Measurements from ENCODE around the gene NOSIP. TPM values are rescaled to one million over a fixed set of nuclear protein-coding genes. Genes with fewer than 3 reads are reported as not detected.

NOSIP gene
- polyA plus RNA-seq, 6 donors from 2014 or later = 89.5 to 136 (median 113) TPM

GRCh38 chr19:49591731-49592485 is 11.6 kb upstream of the NOSIP start:
- no peak for ATAC-seq (ENCODE audit: low read depth in 2 of 2)
- H3K4me3 Mint-ChIP-seq = peak overlapping the region; percentile 80 to 98 (median 92)

DNA sequence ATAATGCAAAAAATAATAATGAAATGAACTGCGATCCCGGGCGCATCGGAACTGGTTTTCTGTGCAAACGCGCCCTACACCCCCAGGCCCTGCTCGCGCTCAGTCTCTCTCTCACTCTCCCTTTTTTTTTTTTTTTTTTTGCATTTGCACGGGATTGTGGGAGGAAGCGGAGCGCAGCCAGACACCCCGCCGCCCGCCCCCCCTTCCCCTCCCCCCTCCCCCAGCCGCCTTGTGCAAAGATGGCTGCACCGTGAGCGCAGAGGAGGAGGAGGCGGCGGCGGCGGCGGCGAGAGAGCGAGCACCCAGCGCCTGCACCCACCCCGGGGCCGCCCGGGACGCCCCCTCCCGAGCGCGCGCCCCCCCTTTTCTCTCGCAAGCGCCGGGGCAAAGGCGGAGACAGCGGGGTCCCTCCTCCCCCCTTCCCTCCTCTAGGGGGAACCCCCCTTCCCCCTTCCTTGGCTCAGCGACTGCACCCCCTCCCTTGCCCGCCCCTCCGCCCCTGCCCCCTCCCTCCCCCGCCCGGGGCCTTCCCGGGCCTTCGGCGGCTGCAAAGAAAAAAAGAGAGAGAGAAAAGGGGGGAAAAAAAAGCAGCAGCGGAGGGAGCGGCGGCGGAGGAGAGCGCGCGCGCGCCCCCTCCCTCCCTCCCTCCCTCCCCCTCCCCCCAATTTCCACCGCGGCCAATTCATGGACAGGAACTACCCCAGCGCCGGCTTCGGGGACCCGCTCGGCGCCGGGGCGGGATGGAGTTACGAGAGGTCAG is 10.8 kb upstream of the NOSIP start, which contains the start of gene PRR12:
TSS of gene PRR12 (plus strand) at position 212 of the 760 bp plus-strand sequence. CDS start at position 685, 473 bp downstream.
- Mint-ChIP-seq H3K27ac (peak within 1 kb of the TSS; percentile 85 to 98 (median 97)), H3K4me1 (peaks cover 26 to 39% (median 38%) of the 10 kb centered on the region in 3 donors), H3K9me3 (no peaks in the 10 kb centered on the region), H3K36me3 (peaks cover 0 to 15% of the 10 kb centered on the region in 2 donors), H3K27me3 (no peaks in the 10 kb centered on the region), H3K4me3 (peak within 1 kb of the TSS; percentile 80 to 98 (median 94))
- ATAC-seq (ENCODE audit: low read depth in 2 of 2) (peak; percentile 25 to 28), DNase-seq (peak; percentile 74)

More at GRCh38 chr19:49591731-49592485, 11.6 kb upstream of the NOSIP start:
- H3K9me3 Mint-ChIP-seq = no peaks in the 10 kb centered on the region
- H3K27me3 Mint-ChIP-seq = no peaks in the 10 kb centered on the region
- H3K27ac Mint-ChIP-seq = peak overlapping the region in 5 of 6 donors; percentile 83 to 96 (median 85)
- H3K4me1 Mint-ChIP-seq = peaks cover 26 to 39% (median 38%) of the 10 kb centered on the region in 3 donors
- H3K36me3 Mint-ChIP-seq = peaks cover 0 to 15% of the 10 kb centered on the region in 2 donors
- peak; percentile 36 for DNase-seq

GRCh38 chr19:49590071-49590970 is 10.0 kb upstream of the NOSIP start:
- Mint-ChIP-seq H3K27ac (peak overlapping the region; percentile 85 to 98 (median 97)), H3K4me3 (peak overlapping the region; percentile 80 to 98 (median 94)), H3K36me3 (peaks cover 0 to 15% of the 10 kb centered on the region in 2 donors), H3K9me3 (no peaks in the 10 kb centered on the region), H3K27me3 (no peaks in the 10 kb centered on the region), H3K4me1 (peaks cover 26 to 39% (median 38%) of the 10 kb centered on the region in 3 donors)
- DNase-seq (peak; percentile 96), ATAC-seq (ENCODE audit: low read depth in 2 of 2) (peak; percentile 78)

DNA sequence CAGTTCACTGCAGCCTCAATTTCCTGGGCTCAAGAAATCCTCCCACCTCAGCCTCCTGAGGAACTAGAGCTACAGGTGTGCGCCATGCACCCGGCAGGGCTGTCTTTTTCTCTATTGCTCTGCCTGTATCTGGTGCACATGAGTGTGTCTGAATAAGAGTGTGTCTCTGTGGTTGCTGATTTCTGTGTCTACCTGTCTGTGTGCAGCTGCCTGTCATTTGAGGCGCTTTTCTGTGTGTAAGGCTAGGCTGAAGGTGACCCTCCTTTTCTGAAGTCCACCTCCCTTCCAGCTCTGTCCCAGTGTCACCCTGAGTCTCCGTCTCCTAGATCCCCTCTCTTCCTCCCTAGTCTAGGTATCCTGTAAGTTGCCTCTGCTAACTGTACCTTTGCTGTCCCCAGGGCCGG is 9.1 kb upstream of the NOSIP start:
- Mint-ChIP-seq H3K4me3 (peak overlapping the region in 5 of 8 donors; percentile 13 to 98 (median 80)), H3K4me1 (peaks cover 26 to 36% (median 36%) of the 10 kb centered on the region in 3 donors), H3K36me3 (peaks cover 0 to 12% of the 10 kb centered on the region in 2 donors), H3K9me3 (no peaks in the 10 kb centered on the region), H3K27me3 (no peaks in the 10 kb centered on the region), H3K27ac (peak overlapping the region in 4 of 6 donors; percentile 58 to 86 (median 82))
- DNase-seq (no peak), ATAC-seq (ENCODE audit: low read depth in 2 of 2) (no peak)

DNA sequence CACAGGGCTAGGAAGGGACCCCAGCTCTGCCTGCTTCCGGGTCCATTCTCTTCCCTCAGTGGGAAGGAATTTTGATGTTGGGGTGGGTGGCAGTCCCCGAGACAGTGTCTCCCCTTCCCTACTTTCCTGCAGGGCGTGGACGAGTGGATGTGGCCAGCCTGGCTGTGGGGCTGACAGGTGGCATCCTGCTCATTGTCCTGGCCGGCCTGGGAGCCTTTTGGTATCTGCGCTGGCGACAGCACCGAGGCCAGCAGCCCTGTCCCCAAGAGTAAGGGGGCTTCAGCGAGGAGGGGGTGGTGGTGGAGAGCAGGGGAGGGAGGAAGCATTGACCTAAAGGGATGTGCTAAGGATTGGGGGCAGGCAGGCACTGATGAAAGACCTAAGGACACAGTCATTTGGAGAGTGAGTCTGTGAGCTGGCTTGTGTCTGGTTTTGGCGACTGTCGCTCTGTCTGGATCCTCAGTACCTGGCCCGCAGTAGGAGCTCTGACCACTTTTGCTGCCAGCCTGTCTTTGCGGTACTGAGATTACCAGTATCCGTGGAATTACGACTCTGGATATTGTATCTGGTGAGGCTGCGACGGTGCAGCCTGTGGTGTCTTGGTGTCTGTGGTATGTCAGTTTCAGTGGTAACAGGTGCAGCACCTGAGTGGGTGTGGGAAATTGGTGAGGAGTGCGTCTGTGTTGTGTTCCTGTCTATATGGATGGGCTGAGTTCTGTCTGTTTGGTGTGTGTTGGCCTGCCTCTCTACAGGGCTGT is 8.2 kb upstream of the NOSIP start:
- Mint-ChIP-seq H3K4me1 (peaks cover 18 to 27% (median 27%) of the 10 kb centered on the region in 3 donors), H3K9me3 (no peaks in the 10 kb centered on the region), H3K4me3 (peak overlapping the region in 3 of 8 donors; percentile 1 to 56 (median 25)), H3K27me3 (no peaks in the 10 kb centered on the region), H3K27ac (peak overlapping the region in 4 of 6 donors; percentile 15 to 21 (median 18)), H3K36me3 (peaks cover 0 to 2% of the 10 kb centered on the region in 2 donors)
- ATAC-seq (ENCODE audit: low read depth in 2 of 2) = no peak
- DNase-seq = no peak

DNA sequence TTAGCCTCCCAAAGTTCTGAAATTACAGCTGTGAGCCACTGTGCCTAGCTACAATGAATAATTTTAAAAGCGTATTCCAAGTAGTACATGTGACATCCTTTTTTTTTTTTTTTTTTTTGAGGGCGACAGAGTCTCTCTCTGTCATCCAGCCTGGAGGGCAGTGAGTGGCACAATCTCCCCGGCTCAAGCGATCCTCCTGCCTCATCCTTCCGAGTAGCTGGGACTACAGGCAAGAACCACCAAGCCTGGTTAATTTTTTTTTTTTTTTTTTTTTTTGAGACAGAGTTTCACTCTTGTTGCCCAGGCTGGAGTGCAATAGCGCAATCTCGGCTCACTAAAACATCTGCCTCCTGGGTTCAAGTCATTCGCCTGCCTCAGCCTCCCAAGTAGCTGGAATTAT is 6.9 kb upstream of the NOSIP start:
- no peaks in the 10 kb centered on the region for H3K27me3 Mint-ChIP-seq
- peaks cover 5 to 14% (median 13%) of the 10 kb centered on the region in 3 donors for H3K4me1 Mint-ChIP-seq
- DNase-seq (no peak), ATAC-seq (ENCODE audit: low read depth in 2 of 2) (no peak)
- H3K4me3 Mint-ChIP-seq = no peak overlapping the region
- no peak overlapping the region for H3K27ac Mint-ChIP-seq
- H3K36me3 Mint-ChIP-seq = no peaks in the 10 kb centered on the region
- H3K9me3 Mint-ChIP-seq = no peaks in the 10 kb centered on the region

DNA sequence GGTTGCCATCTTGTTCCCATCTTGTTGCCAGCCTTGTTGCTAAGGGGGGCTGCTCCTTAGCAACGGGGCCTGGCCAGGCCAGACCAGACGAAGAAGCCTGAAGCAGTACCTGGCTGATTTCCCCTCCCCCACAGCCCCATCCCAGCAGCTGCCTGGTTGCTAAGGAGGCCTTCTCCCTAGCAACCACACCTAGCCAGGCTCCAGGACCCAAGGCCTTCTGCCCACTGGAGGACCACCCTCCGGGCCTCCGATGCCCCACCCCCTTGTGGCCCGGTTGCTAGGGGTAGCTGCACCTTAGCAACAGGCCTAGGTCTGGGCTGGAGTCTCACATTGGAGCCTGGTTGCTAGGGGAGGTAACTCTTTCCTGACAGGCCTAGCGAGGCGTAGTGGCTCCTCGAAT is 4.7 kb upstream of the NOSIP start:
- Mint-ChIP-seq H3K27ac (peak overlapping the region in 1 of 6 donors; percentile 15), H3K4me3 (no peak overlapping the region), H3K9me3 (no peaks in the 10 kb centered on the region), H3K4me1 (peaks cover 11 to 17% (median 15%) of the 10 kb centered on the region in 3 donors), H3K36me3 (no peaks in the 10 kb centered on the region), H3K27me3 (no peaks in the 10 kb centered on the region)
- DNase-seq = no peak
- ATAC-seq (ENCODE audit: low read depth in 2 of 2) = no peak

DNA sequence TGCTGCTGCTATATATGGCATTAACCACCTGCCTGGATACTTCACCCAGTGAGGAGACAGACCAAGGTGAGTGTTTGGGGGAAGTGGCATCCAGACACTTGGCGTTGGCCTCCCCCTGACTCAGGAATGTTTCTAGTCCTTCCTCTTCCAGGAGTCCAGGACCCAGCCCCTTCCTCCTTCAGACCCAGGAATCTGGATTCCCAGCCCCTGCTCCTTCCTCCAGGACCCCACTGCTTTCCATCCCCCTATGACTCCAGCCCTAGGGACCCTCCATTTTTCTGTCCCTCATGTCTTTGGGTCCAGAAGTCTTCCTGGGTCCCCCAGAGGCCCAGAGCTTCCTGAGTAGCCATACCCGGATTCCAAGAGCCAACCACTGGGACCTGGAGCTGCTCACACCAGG is 2.9 kb upstream of the NOSIP start:
- Mint-ChIP-seq H3K36me3 (no peaks in the 10 kb centered on the region), H3K4me1 (peaks cover 14 to 24% (median 22%) of the 10 kb centered on the region in 3 donors), H3K9me3 (no peaks in the 10 kb centered on the region), H3K27ac (no peak overlapping the region), H3K27me3 (no peaks in the 10 kb centered on the region), H3K4me3 (peak overlapping the region in 2 of 8 donors; percentile 15 to 42)
- DNase-seq (no peak), ATAC-seq (ENCODE audit: low read depth in 2 of 2) (no peak)

DNA sequence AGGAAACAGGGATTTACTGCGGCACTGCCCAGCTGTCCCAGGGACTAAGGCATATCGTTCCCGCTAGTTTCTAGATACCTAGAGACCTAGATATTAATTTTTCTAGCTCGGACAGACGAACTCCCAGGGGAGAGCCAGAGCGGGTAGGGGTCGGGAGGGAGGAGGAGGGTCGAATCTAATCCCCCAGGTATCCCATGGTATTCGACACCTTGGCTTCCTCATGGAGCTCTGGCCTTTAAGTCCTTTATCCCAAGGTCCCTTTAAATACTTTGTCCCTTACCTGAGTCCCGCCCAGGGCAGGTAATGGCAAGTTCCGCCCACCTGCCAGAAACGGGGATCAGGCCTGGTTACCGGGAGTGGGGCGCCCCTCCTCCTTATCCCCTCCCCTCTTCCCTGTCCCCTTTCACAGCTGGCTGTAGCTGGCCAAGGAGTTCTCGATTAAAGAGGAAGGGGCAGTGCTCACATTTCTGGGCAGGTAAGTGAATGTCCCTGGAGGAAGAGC is 702 bp upstream of the NOSIP start, which contains the start of gene PRRG2:
TSS of gene PRRG2 (plus strand) at position 310 of the 502 bp plus-strand sequence. CDS start 1,904 bp downstream, outside the sequence.
- Mint-ChIP-seq H3K36me3 (no peaks in the 10 kb centered on the region), H3K4me1 (peaks cover 17 to 34% (median 30%) of the 10 kb centered on the region in 3 donors), H3K27me3 (no peaks in the 10 kb centered on the region), H3K9me3 (no peaks in the 10 kb centered on the region), H3K4me3 (peak within 1 kb of the TSS; percentile 88 to 99 (median 94)), H3K27ac (peak within 1 kb of the TSS; percentile 84 to 97 (median 92))
- ATAC-seq (ENCODE audit: low read depth in 2 of 2) (no peak), DNase-seq (no peak)

DNA sequence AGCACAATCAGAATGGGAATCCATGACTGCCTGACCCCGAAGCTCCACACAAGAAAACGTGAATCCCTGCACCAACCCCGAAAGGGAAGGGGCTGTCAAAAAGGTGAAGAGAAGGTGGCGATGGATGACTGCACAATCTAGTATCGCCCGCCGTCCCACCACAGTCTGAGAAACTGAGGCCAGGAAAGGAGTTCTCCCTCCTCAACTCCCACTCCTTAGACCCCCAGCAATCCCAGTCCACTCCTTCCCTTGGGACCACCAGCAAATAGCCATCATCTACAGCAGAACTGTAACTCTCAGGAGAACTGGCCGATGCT is 451 bp downstream of the NOSIP start:
- Mint-ChIP-seq H3K36me3 (no peaks in the 10 kb centered on the region), H3K4me1 (peaks cover 17 to 34% (median 30%) of the 10 kb centered on the region in 3 donors), H3K27me3 (no peaks in the 10 kb centered on the region), H3K9me3 (no peaks in the 10 kb centered on the region), H3K4me3 (peak overlapping the region; percentile 88 to 99 (median 94)), H3K27ac (peak overlapping the region in 5 of 6 donors; percentile 15 to 97 (median 91))
- no peak for DNase-seq
- ATAC-seq (ENCODE audit: low read depth in 2 of 2) = no peak

DNA sequence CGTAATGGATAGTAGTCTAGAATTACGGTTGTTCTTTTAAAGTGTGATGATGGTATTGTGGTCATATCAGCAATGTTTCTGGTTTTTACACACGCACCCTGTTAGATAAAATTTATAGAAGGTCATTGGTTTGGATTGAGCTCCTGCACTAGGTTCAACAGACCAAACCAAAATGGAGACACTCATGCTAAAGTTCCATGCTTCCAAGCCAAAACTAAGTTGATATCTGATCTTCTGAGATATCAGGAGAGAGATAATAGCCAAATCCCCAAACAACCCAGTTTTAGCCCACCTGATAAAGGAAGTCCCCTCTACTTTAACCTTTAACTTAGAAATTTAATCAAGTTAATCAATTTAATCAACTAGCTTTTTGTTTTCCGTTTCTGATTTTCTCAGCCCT is 1.2 kb downstream of the NOSIP start:
- Mint-ChIP-seq H3K4me1 (peaks cover 17 to 34% (median 30%) of the 10 kb centered on the region in 3 donors), H3K36me3 (no peaks in the 10 kb centered on the region)
- DNase-seq = no peak

GRCh38 chr19:49574206-49574755 is 6.1 kb downstream of the NOSIP start:
- Mint-ChIP-seq H3K9me3 (no peaks in the 10 kb centered on the region), H3K36me3 (no peaks in the 10 kb centered on the region), H3K27me3 (no peaks in the 10 kb centered on the region), H3K4me1 (peaks cover 12 to 32% (median 29%) of the 10 kb centered on the region in 3 donors), H3K27ac (no peak overlapping the region), H3K4me3 (no peak overlapping the region)
- no peak for ATAC-seq (ENCODE audit: low read depth in 2 of 2)
- no peak for DNase-seq

More for the DNA sequence above, 1.2 kb downstream of the NOSIP start:
- Mint-ChIP-seq H3K27me3 (no peaks in the 10 kb centered on the region), H3K4me3 (peak overlapping the region; percentile 9 to 95 (median 94)), H3K27ac (peak overlapping the region in 1 of 6 donors; percentile 49), H3K9me3 (no peaks in the 10 kb centered on the region)
- ATAC-seq (ENCODE audit: low read depth in 2 of 2) = no peak

Measured in naive B cell (primary cell).